Lung (tissue), 16 donors: ENCODE data around the gene SCEL. TPM values are rescaled to one million over a fixed set of nuclear protein-coding genes. Genes with fewer than 3 reads are reported as not detected.

Source experiments
- ATAC-seq: fragments of 200-7000 bp; cut with Tn5 transposase; one replicate; pipeline ENCODE4 v1.9.1; 2020; ENCODE audit warnings: moderate number of reproducible peaks; ENCODE audit not compliant: insufficient read depth, low FRiP score
- DNase-seq, 3 donors: peaks; one replicate each; pipeline ENCODE4 v3.0.0-alpha.2; 2013 to 2017
- H3K27ac ChIP-seq, 2 donors: one replicate each; pipeline ENCODE4 v1.5.1; 2013; ENCODE audit warnings: mild to moderate bottlenecking in 2 of 2, moderate library complexity in 2 of 2, control low read depth in 1 of 2, inconsistent platforms in 1 of 2, low read depth in 1 of 2, low read length in 1 of 2
- H3K27me3 ChIP-seq, 3 donors: one replicate each; pipeline ENCODE4 v1.5.1; 2013; ENCODE audit warnings: low read length in 2 of 3; ENCODE audit not compliant: control insufficient read depth in 3 of 3, insufficient read depth in 3 of 3
- H3K36me3 ChIP-seq, 4 donors: one replicate each; pipeline ENCODE4 v1.5.1; 2013; ENCODE audit warnings: low read length in 4 of 4, mild to moderate bottlenecking in 1 of 4, moderate library complexity in 1 of 4; ENCODE audit not compliant: control insufficient read depth in 4 of 4, insufficient read depth in 4 of 4
- H3K4me1 ChIP-seq, 5 donors: one replicate each; pipeline ENCODE4 v1.5.1; 2013; ENCODE audit warnings: low read length in 5 of 5, mild to moderate bottlenecking in 2 of 5, moderate library complexity in 1 of 5; ENCODE audit not compliant: control insufficient read depth in 5 of 5, insufficient read depth in 5 of 5
- H3K4me3 ChIP-seq: one replicate; pipeline ENCODE4 v1.5.1; 2013; ENCODE audit warnings: mild to moderate bottlenecking, control low read depth, moderate library complexity
- H3K9ac ChIP-seq, 2 donors: one replicate each; pipeline ENCODE4 v1.5.1; 2013; ENCODE audit warnings: low read length in 2 of 2, control low read depth in 1 of 2; ENCODE audit not compliant: insufficient read depth in 1 of 2
- H3K9me3 ChIP-seq, 4 donors: one replicate each; pipeline ENCODE4 v1.5.1; 2013; ENCODE audit warnings: low read length in 3 of 4, mild to moderate bottlenecking in 1 of 4, moderate library complexity in 1 of 4; ENCODE audit not compliant: control insufficient read depth in 4 of 4, insufficient read depth in 3 of 4
- WGBS, 2 donors: extraction: QIAGEN DNeasy Blood & Tissue Kit; methylation state at CpG; one replicate each; pipeline ENCODE4 v1.1.7; 2013; 5-methylcytosine and 5-hydroxymethylcytosine counted together
- long read RNA-seq, 5 donors: transcript quantifications; one replicate each; lab custom pipeline, GENCODE V29; 2026
- polyA plus RNA-seq, 2 donors: library from polyadenylated mRNA; stranded (reverse); fragments of 200-250 nt; gene quantifications; one replicate each; pipeline ENCODE4 v1.2.1, GENCODE V29; 2013
- total RNA-seq, 2 donors: library from RNA; depleted of rRNA in 1 of 2; stranded (reverse); fragments of >200 nt in 1 of 2; gene quantifications; one replicate each; pipeline ENCODE4 v1.2.1, GENCODE V29; 2014 to 2021
- TF ChIP-seq, protein P1 (sequence below): IDR thresholded peaks from 2 replicates; pipeline ENCODE4 v1.5.1; 2012; ENCODE audit warnings: mild to moderate bottlenecking; ENCODE audit errors: control extremely low read depth, extremely low read depth
- donor health status: control.
- donor health status: control.
- donor health status: Bipolar disorder and iron deficiency.
- donor health status: healthy.
- donor health status: DM: yes; HTN: yes; CAD: no.

The SCEL gene, protein sequence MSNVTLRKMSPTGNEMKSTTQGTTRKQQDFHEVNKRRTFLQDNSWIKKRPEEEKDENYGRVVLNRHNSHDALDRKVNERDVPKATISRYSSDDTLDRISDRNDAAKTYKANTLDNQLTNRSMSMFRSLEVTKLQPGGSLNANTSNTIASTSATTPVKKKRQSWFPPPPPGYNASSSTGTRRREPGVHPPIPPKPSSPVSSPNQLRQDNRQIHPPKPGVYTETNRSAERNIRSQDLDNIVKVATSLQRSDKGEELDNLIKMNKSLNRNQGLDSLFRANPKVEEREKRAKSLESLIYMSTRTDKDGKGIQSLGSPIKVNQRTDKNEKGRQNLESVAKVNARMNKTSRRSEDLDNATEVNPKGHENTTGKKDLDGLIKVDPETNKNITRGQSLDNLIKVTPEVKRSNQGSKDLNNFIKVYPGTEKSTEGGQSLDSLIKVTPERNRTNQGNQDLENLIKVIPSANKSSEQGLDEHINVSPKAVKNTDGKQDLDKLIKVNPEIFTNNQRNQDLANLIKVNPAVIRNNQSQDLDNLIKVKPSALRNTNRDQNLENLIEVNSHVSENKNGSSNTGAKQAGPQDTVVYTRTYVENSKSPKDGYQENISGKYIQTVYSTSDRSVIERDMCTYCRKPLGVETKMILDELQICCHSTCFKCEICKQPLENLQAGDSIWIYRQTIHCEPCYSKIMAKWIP
- total RNA-seq (10 to 100 TPM in 1 of 2 donors, 1 to 10 TPM in 1; 6.0 to 30.9 TPM), polyA plus RNA-seq (10 to 100 TPM; 18.6 to 62.1 TPM)
- long read RNA-seq, donor 1 = 0 reads
- long read RNA-seq, donor 2 = 0 reads
- long read RNA-seq, donor 3 = 0 reads
- long read RNA-seq, donor 4 = 0 reads
- long read RNA-seq, donor 5 = 0 reads

DNA sequence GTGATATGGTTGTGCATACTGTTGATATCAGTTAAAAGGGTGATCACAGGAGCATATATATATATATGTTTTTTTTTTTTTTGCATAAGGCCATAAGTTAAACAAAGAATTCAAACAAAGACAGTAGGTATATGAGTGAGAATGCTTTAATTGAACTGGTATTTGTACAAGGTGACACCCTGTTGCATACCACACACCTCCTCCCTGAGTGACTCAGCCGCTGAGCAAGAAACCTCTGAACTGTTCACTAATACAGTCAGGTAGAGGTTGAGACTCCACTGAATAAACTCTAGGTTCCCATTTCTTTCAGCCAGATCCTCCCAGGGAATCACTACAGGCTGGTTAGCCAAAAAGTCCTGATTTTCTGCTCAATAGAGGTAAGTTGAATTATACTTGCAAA lies at the start of gene SCEL:
Gene SCEL, plus strand, starts transcription at position 259 of the 400 bp plus-strand sequence. CDS start 20,170 bp downstream, outside the sequence.
- Histone ChIP-seq H3K4me1 (no peaks in the 10 kb centered on the region), H3K36me3 (no peaks in the 10 kb centered on the region), H3K9me3 (no peaks in the 10 kb centered on the region), H3K9ac (no peak within 1 kb of the TSS), H3K27ac (peak within 1 kb of the TSS in 1 of 2 donors; percentile 79), H3K4me3 (no peak within 1 kb of the TSS), H3K27me3 (no peaks in the 10 kb centered on the region)
- DNase-seq = no peak
- TF ChIP-seq, protein P1, sequence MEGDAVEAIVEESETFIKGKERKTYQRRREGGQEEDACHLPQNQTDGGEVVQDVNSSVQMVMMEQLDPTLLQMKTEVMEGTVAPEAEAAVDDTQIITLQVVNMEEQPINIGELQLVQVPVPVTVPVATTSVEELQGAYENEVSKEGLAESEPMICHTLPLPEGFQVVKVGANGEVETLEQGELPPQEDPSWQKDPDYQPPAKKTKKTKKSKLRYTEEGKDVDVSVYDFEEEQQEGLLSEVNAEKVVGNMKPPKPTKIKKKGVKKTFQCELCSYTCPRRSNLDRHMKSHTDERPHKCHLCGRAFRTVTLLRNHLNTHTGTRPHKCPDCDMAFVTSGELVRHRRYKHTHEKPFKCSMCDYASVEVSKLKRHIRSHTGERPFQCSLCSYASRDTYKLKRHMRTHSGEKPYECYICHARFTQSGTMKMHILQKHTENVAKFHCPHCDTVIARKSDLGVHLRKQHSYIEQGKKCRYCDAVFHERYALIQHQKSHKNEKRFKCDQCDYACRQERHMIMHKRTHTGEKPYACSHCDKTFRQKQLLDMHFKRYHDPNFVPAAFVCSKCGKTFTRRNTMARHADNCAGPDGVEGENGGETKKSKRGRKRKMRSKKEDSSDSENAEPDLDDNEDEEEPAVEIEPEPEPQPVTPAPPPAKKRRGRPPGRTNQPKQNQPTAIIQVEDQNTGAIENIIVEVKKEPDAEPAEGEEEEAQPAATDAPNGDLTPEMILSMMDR = no peak
- 56 to 92% methylated on average over 1 of the region's 1 CpG for WGBS, 2 donors
- no peak for ATAC-seq

DNA sequence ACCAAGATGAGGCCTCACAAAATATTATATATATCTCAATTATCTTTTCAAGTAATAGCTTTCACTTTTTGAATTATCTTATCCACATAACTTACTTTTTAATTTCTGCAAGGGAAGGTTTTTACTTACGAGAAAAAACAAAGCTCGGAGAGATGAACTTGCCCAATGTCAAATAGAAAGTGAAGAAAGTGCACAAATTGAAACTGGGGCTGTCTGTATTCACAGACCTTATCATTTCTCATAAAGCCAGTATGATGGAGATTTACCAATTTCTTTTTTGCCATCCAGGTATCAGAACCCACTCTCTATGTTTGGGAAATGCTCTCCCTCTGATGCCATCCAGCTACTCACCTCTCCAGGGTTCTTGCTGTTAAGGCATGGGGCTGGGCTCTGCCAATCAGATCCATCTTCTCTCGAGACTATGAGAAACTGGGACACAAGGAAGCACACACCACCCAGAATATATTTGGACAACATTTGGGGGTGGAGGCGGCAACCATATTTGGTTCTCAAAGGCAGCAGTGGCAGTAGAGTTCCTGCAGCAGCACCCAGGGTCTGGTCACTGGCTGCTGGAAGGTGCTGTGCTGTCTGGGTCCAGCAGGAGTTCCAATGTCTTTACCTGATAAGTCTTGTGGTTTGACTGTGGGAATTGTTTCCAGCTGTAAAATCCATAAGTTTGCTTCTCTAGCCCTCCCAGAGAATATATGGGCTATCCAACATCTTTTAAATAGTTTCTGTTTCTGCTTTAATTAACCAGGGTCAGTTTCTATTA lies 45.8 kb upstream of the SCEL start:
- no peaks in the 10 kb centered on the region for H3K36me3 ChIP-seq
- TF ChIP-seq, protein P1 = no peak
- no peaks in the 10 kb centered on the region for H3K27me3 ChIP-seq
- H3K4me1 ChIP-seq = no peaks in the 10 kb centered on the region
- no peak overlapping the region for H3K9ac ChIP-seq
- H3K27ac ChIP-seq = no peak overlapping the region
- ATAC-seq (no peak), DNase-seq (no peak)
- no peak overlapping the region for H3K4me3 ChIP-seq
- 93 to 95% methylated on average over 4 of the region's 4 CpGs for WGBS, 2 donors
- peaks cover 0 to 3% (median 0%) of the 10 kb centered on the region in 4 donors for H3K9me3 ChIP-seq

DNA sequence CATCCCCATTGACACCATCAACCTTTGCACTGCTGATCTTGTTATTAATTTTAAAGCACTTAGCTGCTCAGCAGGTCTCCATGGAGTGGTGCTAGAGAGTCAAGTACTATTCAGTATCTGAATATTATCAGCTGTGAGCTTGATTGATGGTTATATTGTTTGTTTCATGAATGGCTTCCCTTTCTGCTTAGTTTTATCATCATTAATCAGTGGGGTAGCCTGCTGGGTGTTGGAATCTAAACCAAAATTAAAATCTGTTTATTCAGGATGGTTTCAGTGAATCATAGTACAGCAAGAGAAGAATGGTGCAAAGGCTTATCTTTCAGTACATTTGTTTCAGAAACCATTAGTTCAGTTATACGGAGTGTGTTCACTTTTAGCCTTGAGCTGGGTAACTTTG lies 42.5 kb upstream of the SCEL start:
- H3K27ac ChIP-seq = no peak overlapping the region
- ATAC-seq (peak; percentile 53), DNase-seq (peak in 2 of 3 donors; percentile 22 to 56)
- WGBS, 2 donors = 19 to 38% methylated on average over 1 of the region's 1 CpG
- TF ChIP-seq, protein P1 = peak; percentile 5
- H3K36me3 ChIP-seq = no peaks in the 10 kb centered on the region
- no peaks in the 10 kb centered on the region for H3K27me3 ChIP-seq
- no peaks in the 10 kb centered on the region for H3K4me1 ChIP-seq
- H3K9me3 ChIP-seq = no peaks in the 10 kb centered on the region
- no peak overlapping the region for H3K9ac ChIP-seq
- H3K4me3 ChIP-seq = no peak overlapping the region
